NB4 (cell line): ENCODE measurements around the gene CALHM3.
"Not testable (repeated sequence)": the region's sequence is repeated elsewhere in the genome, so short reads cannot be mapped to it uniquely, and the experiment has no call there.

Experiments used
- DNase-seq: peaks from one replicate; pipeline ENCODE4 v3.0.0; 2010; ENCODE audit warnings: low read depth
- H3K4me3 ChIP-seq: one replicate; pipeline ENCODE4 v1.5.1; 2011; ENCODE audit warnings: mild to moderate bottlenecking, low read depth, low read length, moderate library complexity
- MYC ChIP-seq: IDR thresholded peaks from 2 replicates; pipeline ENCODE4 v1.6.1; 2011; ENCODE audit warnings: low read depth, low read length
- POLR2A ChIP-seq: IDR thresholded peaks from 2 replicates; pipeline ENCODE4 v1.6.1; 2011; ENCODE audit warnings: mild to moderate bottlenecking; ENCODE audit not compliant: insufficient read length; ENCODE audit errors: extremely low read depth
- TF ChIP-seq, protein P1 (sequence below): IDR thresholded peaks from one replicate; pipeline ENCODE4 v1.5.1; 2012; ENCODE audit warnings: low read depth, low read length
- TF ChIP-seq, protein P2 (sequence below): IDR thresholded peaks from 2 replicates; pipeline ENCODE4 v1.6.1; 2011; ENCODE audit warnings: low read depth, low read length

CALHM3 gene

DNA sequence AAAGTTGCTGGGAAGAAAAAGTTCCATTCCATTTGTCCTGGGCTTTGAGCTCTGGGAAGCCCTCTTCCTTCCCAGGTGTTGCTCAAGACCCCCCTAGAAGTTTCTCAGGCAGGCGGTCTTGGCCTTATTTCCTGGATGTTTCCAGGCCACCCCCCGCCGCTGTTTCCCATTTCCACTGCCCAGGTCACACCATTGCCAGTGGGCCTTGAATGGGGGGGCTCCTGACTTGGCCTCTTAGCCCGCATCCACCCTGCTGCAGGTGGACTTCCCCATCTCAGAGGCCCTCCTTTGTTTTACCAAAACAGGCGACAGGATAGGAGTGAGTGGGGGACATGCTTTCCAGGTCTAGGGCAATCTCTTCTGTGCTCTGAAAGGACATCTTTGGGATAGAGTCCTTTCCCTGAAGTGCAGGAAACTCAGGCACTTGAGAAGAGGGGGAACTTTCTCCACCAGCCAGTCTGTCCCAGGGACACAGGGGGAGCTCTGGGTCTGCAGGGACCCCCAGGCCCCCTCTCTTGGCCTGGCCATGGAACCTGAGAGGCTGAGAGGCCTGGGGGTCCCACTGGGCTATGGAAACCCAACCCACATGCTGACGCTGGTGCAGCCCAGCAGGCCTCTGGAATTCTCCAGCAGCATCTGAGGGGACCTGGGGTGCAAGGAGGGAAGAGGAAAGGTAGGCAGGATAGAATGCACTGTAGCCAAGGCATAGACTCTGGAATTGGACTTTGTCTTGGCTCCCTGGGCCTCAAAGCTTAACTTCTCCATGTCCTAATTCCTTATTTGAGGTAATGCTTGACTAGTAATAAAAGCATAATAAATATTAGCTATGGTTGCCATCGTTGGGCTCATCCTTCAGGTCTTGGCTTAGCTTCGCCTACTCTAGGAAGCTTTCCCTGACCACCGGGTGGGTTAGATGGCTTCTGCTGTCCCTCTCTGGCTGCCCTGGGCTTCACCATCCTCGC, 32.0 kb upstream of the CALHM3 start:
- TF ChIP-seq, protein P1, sequence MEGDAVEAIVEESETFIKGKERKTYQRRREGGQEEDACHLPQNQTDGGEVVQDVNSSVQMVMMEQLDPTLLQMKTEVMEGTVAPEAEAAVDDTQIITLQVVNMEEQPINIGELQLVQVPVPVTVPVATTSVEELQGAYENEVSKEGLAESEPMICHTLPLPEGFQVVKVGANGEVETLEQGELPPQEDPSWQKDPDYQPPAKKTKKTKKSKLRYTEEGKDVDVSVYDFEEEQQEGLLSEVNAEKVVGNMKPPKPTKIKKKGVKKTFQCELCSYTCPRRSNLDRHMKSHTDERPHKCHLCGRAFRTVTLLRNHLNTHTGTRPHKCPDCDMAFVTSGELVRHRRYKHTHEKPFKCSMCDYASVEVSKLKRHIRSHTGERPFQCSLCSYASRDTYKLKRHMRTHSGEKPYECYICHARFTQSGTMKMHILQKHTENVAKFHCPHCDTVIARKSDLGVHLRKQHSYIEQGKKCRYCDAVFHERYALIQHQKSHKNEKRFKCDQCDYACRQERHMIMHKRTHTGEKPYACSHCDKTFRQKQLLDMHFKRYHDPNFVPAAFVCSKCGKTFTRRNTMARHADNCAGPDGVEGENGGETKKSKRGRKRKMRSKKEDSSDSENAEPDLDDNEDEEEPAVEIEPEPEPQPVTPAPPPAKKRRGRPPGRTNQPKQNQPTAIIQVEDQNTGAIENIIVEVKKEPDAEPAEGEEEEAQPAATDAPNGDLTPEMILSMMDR, result no peak
- no peak for DNase-seq
- no peak overlapping the region for H3K4me3 ChIP-seq

DNA sequence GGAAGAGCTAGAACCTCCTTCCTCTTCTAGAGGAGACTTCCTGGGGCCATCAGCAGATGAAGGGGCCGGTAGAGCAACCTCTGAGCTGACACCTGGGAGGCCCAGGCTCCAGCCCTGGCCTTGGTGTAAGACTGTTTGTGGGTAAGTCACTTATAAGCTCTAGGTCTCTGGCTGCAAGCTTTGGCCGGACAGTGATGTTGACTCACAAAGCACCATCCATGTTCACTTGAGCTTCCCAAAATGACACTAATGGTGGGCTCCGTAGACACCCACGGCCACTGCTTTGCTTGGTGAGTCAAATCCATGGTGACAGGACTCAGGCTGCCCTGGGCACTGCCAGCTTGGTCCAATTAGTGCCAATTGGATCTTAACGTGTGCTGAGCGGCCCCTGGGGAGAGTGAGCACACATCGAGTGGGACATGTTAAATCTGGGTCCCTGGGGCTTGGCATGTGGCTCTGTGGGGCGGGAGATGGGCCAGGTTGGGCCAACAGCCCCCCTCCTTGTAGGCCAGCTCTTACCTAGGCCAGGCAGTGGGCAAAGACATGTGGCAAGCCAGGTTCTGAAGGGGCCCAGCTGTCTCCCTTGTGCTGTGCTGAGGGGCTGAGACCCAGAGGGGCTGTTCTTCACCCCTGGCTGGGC, 31.1 kb upstream of the CALHM3 start:
- TF ChIP-seq POLR2A (no peak), MYC (no peak)
- TF ChIP-seq, protein P2, sequence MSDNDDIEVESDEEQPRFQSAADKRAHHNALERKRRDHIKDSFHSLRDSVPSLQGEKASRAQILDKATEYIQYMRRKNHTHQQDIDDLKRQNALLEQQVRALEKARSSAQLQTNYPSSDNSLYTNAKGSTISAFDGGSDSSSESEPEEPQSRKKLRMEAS, result no peak
- TF ChIP-seq, protein P1, result no peak
- no peak for DNase-seq
- H3K4me3 ChIP-seq, result no peak overlapping the region

DNA sequence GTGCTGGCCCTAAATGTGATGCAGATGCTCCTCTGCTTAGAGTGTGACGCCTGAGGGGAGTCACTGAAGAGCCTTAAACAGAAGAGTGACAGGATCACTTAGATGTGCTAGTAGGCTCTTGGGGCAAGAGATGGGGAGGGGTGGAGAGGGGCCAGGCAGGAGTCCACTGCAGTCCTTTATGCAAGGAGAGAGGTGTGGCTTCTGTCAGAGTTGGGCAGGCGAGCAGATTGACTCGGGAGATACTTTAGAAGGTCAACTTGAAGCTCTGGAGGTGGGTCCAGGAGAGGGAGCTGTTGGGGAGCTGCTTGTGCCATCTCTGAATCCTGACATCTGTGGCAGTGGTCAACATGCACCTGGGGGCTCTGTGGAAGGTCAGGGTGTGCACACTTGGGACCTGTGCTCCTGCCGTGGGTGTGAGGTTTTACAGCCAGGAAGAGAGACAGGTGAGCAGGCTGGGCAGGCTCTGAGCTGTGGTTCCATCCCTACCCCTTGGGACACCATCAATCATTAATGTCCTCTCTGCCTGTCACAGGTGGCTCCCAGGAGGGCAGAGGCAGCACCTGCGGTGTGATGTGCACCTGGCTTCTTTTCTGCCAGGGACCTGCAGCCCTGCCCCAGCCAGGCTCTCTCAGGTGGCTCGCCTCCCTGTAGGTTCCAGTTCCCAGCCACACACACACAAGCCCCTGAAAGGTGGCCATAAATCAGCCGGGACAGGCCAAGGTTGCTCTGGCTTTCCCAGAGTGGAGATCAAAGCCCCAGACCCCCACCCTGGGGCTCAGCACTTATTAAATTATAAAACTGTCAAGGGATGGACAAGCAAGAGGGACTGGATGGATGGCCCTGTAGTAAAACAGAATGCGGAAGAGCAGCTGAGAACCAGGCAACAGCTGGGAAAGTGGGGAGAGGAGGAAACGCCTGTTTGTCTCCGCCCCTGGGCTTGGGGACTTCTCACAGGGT, 28.5 kb upstream of the CALHM3 start:
- DNase-seq, result peak; percentile 21
- TF ChIP-seq, protein P1, result peak; percentile 8
- TF ChIP-seq POLR2A, result no peak

DNA sequence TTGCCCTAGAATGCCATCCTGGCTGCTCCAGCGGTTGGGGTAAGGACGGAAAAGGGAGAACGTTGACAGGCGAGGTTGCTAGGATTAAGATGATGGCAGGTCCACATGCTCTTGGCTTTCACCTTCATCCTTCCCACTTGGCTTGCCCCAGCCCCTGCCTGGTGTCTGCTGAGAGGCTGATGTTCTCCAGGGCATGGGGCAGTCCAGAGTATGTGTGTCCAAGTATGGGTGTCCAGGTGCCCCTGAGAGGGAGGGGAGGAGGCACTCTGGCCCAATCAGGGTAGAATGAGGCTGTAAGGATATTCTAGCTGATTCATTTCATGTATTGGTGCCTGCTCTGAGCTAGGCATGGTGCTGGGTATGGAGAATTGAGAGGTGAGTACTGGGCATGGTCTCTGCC, 27.0 kb upstream of the CALHM3 start:
- TF ChIP-seq, protein P1, result no peak
- TF ChIP-seq, protein P2, result no peak
- TF ChIP-seq POLR2A, result no peak
- no peak overlapping the region for H3K4me3 ChIP-seq
- DNase-seq, result no peak

More for the DNA sequence above, 28.5 kb upstream of the CALHM3 start:
- no peak overlapping the region for H3K4me3 ChIP-seq

GRCh38 chr10:103504181-103504783, 25.2 kb upstream of the CALHM3 start:
- no peak overlapping the region for H3K4me3 ChIP-seq
- peak; percentile 96 for DNase-seq
- TF ChIP-seq POLR2A (no peak), MYC (peak; percentile 90)
- TF ChIP-seq, protein P2, result peak; percentile 91

GRCh38 chr10:103503777-103504176, 24.7 kb upstream of the CALHM3 start:
- not testable (repeated sequence) for DNase-seq

More at GRCh38 chr10:103503777-103504176, 24.7 kb upstream of the CALHM3 start:
- not testable (repeated sequence) for H3K4me3 ChIP-seq
